ENCODE data around the gene PTPN14. TPM values are rescaled to one million over a fixed set of nuclear protein-coding genes. Genes with fewer than 3 reads are reported as not detected.

The PTPN14 gene
- total and polyA plus RNA-seq, 2 of the 4 experiments (the other 2 are of a cell fraction), result 21.5 to 31.7 TPM

GRCh38 chr1:214403431-214403830 is 148.0 kb downstream of the PTPN14 start:
- WGBS, 2 experiments (ENCODE audit: extremely low coverage in 2 of 2, insufficient read length in 1 of 2), result 94% methylated on average over 2 of the region's 5 CpGs; no CpG with 5 or more reads in 1 of the 2 experiments
- Histone ChIP-seq H2AK5ac (ENCODE audit: low read depth, low read length) (peak overlapping the region; percentile 84), H3K79me1 (ENCODE audit: low read depth in 1 of 2, low read length in 2 of 2) (peaks cover 32 to 56% of the 10 kb centered on the region in 2 experiments), H2BK20ac (ENCODE audit: low read depth, low read length) (peak overlapping the region; percentile 86), H3K23ac (ENCODE audit: low read depth, low read length) (0 out of 2 replicates have a peak overlapping the region, but pooled peaks have one; percentile 20), H3K4ac (ENCODE audit: low read depth, low read length) (peak overlapping the region; percentile 82), H2BK5ac (ENCODE audit: low read depth, low read length, poor library complexity, severe bottlenecking) (peak overlapping the region; percentile 56), H3K27me3 (ENCODE audit: control insufficient read depth, insufficient read depth, low read length) (no peaks in the 10 kb centered on the region), H3K4me1 (ENCODE audit: control insufficient read depth, insufficient read depth, low read length) (peaks cover 18% of the 10 kb centered on the region), H3K4me3 (ENCODE audit: insufficient read depth, low read depth, low read length) (no peak overlapping the region), H4K5ac (ENCODE audit: low read depth, low read length) (peak overlapping the region; percentile 19; the same call in 1 of the 2 replicates), H3K9ac (ENCODE audit: low read depth, low read length) (no peak overlapping the region), H2AFZ (replicated peaks; ENCODE audit: low read length, poor library complexity) (no peak overlapping the region), H3K4me2 (ENCODE audit: low read depth, low read length) (no peak overlapping the region), H3K9me3 (ENCODE audit: control insufficient read depth, insufficient read depth, low read length) (no peaks in the 10 kb centered on the region), H4K8ac (ENCODE audit: low read depth in 2 of 2, low read length in 2 of 2) (peak overlapping the region; percentile 63 to 70; a peak in 3 of 4 replicates), H4K91ac (ENCODE audit: insufficient read depth, low read depth, low read length) (peak overlapping the region; percentile 60; the same call in 1 of the 2 replicates), H3K18ac (ENCODE audit: low read depth, low read length) (peak overlapping the region; percentile 76; the same call in 1 of the 2 replicates), H3K9me1 (ENCODE audit: insufficient read depth, low read length) (peaks cover 18% of the 10 kb centered on the region), H3K36me3 (ENCODE audit: control insufficient read depth, insufficient read depth, low read length) (peaks cover 21% of the 10 kb centered on the region), H2BK120ac (ENCODE audit: low read depth, low read length) (peak overlapping the region; percentile 82), H3K27ac (ENCODE audit: insufficient read depth, low read length) (peak overlapping the region; percentile 18; the same call in 1 of the 2 replicates), H3K14ac (replicated peaks; ENCODE audit: low read depth, low read length) (peak overlapping the region; percentile 76), H3K56ac (ENCODE audit: extremely low read depth, insufficient read depth, low read length) (no peak overlapping the region), H2AK9ac (replicated peaks; ENCODE audit: low read depth, low read length, poor library complexity) (no peak overlapping the region), H2BK15ac (ENCODE audit: low read depth, low read length) (peak overlapping the region; percentile 82; the same call in 2 of the 3 replicates), H4K20me1 (ENCODE audit: insufficient read depth, low read length) (no peaks in the 10 kb centered on the region)
- no TSS peak for BruUV-seq (replicated peaks)
- peak; percentile 31 for DNase-seq
- ChIA-PET CTCF (no interaction called here), POLR2A (ENCODE audit: unreplicated experiment) (no interaction called here)
- dilution Hi-C loops (cut with HindIII; ENCODE audit: low sequenced_read_pairs, unreplicated experiment), result no loop called here
- in situ Hi-C loops (cut with MboI; ENCODE audit: low sequenced_read_pairs), result no loop called here
- ATAC-seq (ENCODE audit: low read depth), result no peak
- TF ChIP-seq BHLHE40 (IDR thresholded peaks at IDR 0.05; ENCODE audit: low read depth, low read length) (no peak), RCOR1 (IDR thresholded peaks at IDR 0.05; ENCODE audit: insufficient replicate concordance, low read length) (no peak), FOS (IDR thresholded peaks at IDR 0.05; ENCODE audit: low read depth, low read length) (no peak), CHD1 (IDR thresholded peaks at IDR 0.05; ENCODE audit: low read depth, low read length) (no peak), RFX5 (IDR thresholded peaks at IDR 0.05; ENCODE audit: low read depth, low read length) (no peak)
- intact Hi-C loops (cut with micrococcal nuclease), result no loop called here

All from IMR-90 (cell line).